ENCODE measurements around the gene TRAF3IP3.
"Not testable (repeated sequence)": the region's sequence is repeated elsewhere in the genome, so short reads cannot be mapped to it uniquely, and the experiment has no call there.

Gene TRAF3IP3

DNA sequence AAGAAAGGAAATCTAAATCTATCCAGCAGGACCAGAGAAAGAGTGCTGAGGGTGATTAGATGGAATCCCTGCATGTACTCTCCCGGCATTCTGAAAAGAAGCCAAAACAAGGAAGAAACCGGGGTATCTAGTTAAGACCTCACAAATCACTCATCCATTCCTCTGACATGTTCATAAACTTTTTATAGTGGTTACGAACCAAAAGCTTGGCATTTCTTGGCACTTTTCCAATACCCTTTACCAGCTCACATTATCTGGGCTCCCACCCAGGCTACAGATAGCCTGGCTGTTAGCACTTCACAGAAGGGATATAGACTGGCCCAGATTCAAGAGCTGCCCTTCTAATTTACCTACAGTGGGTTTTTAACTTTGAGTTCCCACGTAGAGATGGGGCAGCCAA lies 30.3 kb downstream of the TRAF3IP3 start:
- Histone ChIP-seq H3K9me3 (ENCODE audit: control insufficient read depth, low read length) (no peaks in the 10 kb centered on the region), H3K4me1 (ENCODE audit: control insufficient read depth, insufficient read depth, low read length) (peaks cover 25% of the 10 kb centered on the region), H3K36me3 (ENCODE audit: control insufficient read depth, insufficient read depth, low read length, severe bottlenecking) (no peaks in the 10 kb centered on the region), H3K27me3 (replicated peaks; ENCODE audit: control insufficient read depth, insufficient read depth, low read length) (peaks cover 31% of the 10 kb centered on the region), H3K4me3 (ENCODE audit: low read length) (no peak overlapping the region), H3K9ac (ENCODE audit: low read length) (no peak overlapping the region)
- DNase-seq (ENCODE audit: low read depth): no peak

DNA sequence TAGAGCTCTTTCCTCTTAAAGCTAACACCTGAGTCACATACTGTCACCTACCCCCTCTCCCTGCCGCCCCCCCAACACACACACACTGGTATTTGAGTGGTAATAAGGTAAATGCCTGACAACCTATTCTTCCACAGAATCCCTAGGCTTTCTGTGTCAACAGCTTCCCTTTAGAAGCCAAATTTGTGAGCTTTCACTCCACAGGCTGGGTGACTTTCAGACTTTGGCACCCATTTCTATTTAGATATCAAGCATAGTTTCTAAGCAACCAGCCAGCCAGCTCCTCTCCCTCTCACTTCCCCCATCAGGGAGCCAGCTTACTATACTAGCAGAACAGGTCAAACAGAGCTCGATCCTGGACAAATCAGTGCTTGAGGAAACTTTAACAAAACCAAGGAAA lies 31.7 kb downstream of the TRAF3IP3 start:
- Histone ChIP-seq H3K4me3 (ENCODE audit: low read length) (no peak overlapping the region), H3K9ac (ENCODE audit: low read length) (no peak overlapping the region), H3K9me3 (ENCODE audit: control insufficient read depth, low read length) (no peaks in the 10 kb centered on the region), H3K4me1 (ENCODE audit: control insufficient read depth, insufficient read depth, low read length) (peaks cover 25% of the 10 kb centered on the region), H3K36me3 (ENCODE audit: control insufficient read depth, insufficient read depth, low read length, severe bottlenecking) (no peaks in the 10 kb centered on the region), H3K27me3 (replicated peaks; ENCODE audit: control insufficient read depth, insufficient read depth, low read length) (peaks cover 43% of the 10 kb centered on the region)
- no peak for DNase-seq (ENCODE audit: low read depth)

DNA sequence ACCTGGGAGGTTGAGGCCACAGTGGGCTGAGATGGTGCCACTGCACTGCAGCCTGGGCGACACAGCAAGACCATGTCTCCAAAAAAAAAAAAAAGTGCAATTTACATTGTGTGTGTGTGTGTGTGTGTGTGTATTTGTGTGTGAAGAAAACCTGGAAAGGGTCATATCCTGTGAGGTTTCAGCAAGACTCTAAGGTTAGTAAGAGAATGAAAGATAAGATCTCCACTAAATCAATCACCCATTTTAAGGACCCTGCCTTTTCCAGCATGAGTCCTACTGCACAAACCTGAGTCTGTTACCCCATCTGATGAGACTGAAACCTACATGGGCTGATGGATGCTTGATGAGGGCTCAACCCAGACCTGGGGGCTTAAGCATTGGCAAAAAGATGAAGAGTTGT lies 33.4 kb downstream of the TRAF3IP3 start:
- Histone ChIP-seq H3K9me3 (ENCODE audit: control insufficient read depth, low read length) (no peaks in the 10 kb centered on the region), H3K27me3 (replicated peaks; ENCODE audit: control insufficient read depth, insufficient read depth, low read length) (peaks cover 43% of the 10 kb centered on the region), H3K9ac (ENCODE audit: low read length) (no peak overlapping the region), H3K4me1 (ENCODE audit: control insufficient read depth, insufficient read depth, low read length) (peaks cover 15% of the 10 kb centered on the region), H3K4me3 (ENCODE audit: low read length) (no peak overlapping the region), H3K36me3 (ENCODE audit: control insufficient read depth, insufficient read depth, low read length, severe bottlenecking) (no peaks in the 10 kb centered on the region)
- DNase-seq (ENCODE audit: low read depth): no peak

GRCh38 chr1:209790286-209791193 lies 34.7 kb downstream of the TRAF3IP3 start:
- H3K4me1 ChIP-seq (ENCODE audit: control insufficient read depth, insufficient read depth, low read length): peaks cover 11% of the 10 kb centered on the region
- no peaks in the 10 kb centered on the region for H3K9me3 ChIP-seq (ENCODE audit: control insufficient read depth, low read length)
- no peak overlapping the region for H3K9ac ChIP-seq (ENCODE audit: low read length)
- no peak for DNase-seq (ENCODE audit: low read depth)
- H3K36me3 ChIP-seq (ENCODE audit: control insufficient read depth, insufficient read depth, low read length, severe bottlenecking): no peaks in the 10 kb centered on the region
- peaks cover 43% of the 10 kb centered on the region for H3K27me3 ChIP-seq (replicated peaks; ENCODE audit: control insufficient read depth, insufficient read depth, low read length)
- H3K4me3 ChIP-seq (ENCODE audit: low read length): no peak overlapping the region

DNA sequence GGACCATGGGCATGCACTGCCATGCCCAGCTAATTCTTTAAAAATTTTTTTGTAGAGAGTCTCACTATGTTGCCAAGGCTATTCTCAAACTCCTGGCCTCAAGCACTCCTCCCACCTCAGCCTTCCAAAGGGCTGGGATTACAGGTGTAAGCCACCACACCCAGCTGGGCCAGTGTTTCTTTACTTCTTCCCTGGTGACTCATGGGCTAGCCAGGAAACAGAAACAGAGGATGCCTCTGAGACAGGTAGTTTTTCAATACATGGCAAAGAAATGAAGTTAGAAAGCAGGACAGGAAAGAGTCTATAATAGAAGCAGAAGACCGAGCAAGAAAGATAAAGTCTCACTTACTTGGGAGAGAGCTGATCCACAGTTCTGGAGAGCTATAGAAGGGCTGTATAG lies 36.1 kb downstream of the TRAF3IP3 start:
- Histone ChIP-seq H3K4me1 (ENCODE audit: control insufficient read depth, insufficient read depth, low read length) (peaks cover 6% of the 10 kb centered on the region), H3K27me3 (replicated peaks; ENCODE audit: control insufficient read depth, insufficient read depth, low read length) (peaks cover 43% of the 10 kb centered on the region)
- DNase-seq (ENCODE audit: low read depth): no peak

DNA sequence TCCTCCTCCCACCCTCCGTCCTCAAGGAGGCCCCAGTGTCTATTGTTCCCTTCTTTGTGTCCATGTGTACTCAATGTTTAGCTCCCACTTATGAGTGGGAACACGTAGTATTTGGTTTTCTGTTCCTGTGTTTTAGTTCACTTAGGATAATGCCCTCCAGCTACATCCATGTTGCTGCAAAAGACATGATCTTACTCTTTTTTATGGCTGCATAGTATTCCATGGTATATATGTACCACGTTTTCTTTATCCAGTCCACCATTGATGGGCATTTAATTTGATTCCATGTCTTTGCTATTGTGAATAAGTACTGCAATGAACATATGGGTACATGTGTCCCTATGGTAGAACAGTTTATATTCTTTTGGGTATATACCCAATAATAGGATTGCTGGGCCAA lies 37.9 kb downstream of the TRAF3IP3 start:
- not testable (repeated sequence) for DNase-seq (ENCODE audit: low read depth); H3K4me3 ChIP-seq (ENCODE audit: low read length); H3K4me1 ChIP-seq (ENCODE audit: control insufficient read depth, insufficient read depth, low read length)

More for the DNA sequence above, 36.1 kb downstream of the TRAF3IP3 start:
- Histone ChIP-seq H3K9ac (ENCODE audit: low read length) (no peak overlapping the region), H3K36me3 (ENCODE audit: control insufficient read depth, insufficient read depth, low read length, severe bottlenecking) (no peaks in the 10 kb centered on the region), H3K9me3 (ENCODE audit: control insufficient read depth, low read length) (no peaks in the 10 kb centered on the region), H3K4me3 (ENCODE audit: low read length) (no peak overlapping the region)

GRCh38 chr1:209797978-209798639 lies 42.3 kb downstream of the TRAF3IP3 start:
- Histone ChIP-seq H3K9ac (ENCODE audit: low read length) (no peak overlapping the region), H3K27me3 (replicated peaks; ENCODE audit: control insufficient read depth, insufficient read depth, low read length) (no peaks in the 10 kb centered on the region), H3K4me3 (ENCODE audit: low read length) (no peak overlapping the region), H3K9me3 (ENCODE audit: control insufficient read depth, low read length) (no peaks in the 10 kb centered on the region), H3K36me3 (ENCODE audit: control insufficient read depth, insufficient read depth, low read length, severe bottlenecking) (no peaks in the 10 kb centered on the region), H3K4me1 (ENCODE audit: control insufficient read depth, insufficient read depth, low read length) (peaks cover 10% of the 10 kb centered on the region)
- peak; percentile 33 for DNase-seq (ENCODE audit: low read depth)

More for the DNA sequence above, 37.9 kb downstream of the TRAF3IP3 start:
- H3K9ac ChIP-seq (ENCODE audit: low read length); H3K36me3 ChIP-seq (ENCODE audit: control insufficient read depth, insufficient read depth, low read length, severe bottlenecking); H3K9me3 ChIP-seq (ENCODE audit: control insufficient read depth, low read length): not testable (repeated sequence)
- H3K27me3 ChIP-seq (replicated peaks; ENCODE audit: control insufficient read depth, insufficient read depth, low read length): peaks cover 31% of the 10 kb centered on the region

- no peak overlapping the region for H3K4me3 ChIP-seq (ENCODE audit: low read length)
- H3K36me3 ChIP-seq (ENCODE audit: control insufficient read depth, insufficient read depth, low read length, severe bottlenecking): no peaks in the 10 kb centered on the region
- DNase-seq (ENCODE audit: low read depth): peak; percentile 34
- no peaks in the 10 kb centered on the region for H3K9me3 ChIP-seq (ENCODE audit: control insufficient read depth, low read length)
- H3K27me3 ChIP-seq (replicated peaks; ENCODE audit: control insufficient read depth, insufficient read depth, low read length): no peaks in the 10 kb centered on the region
- no peak overlapping the region for H3K9ac ChIP-seq (ENCODE audit: low read length)
- H3K4me1 ChIP-seq (ENCODE audit: control insufficient read depth, insufficient read depth, low read length): peaks cover 15% of the 10 kb centered on the region
These were observed 45.4 kb downstream of the TRAF3IP3 start for GRCh38 chr1:209800984-209801834.

- Histone ChIP-seq H3K4me1 (ENCODE audit: control insufficient read depth, insufficient read depth, low read length) (peaks cover 19% of the 10 kb centered on the region), H3K4me3 (ENCODE audit: low read length) (no peak overlapping the region), H3K36me3 (ENCODE audit: control insufficient read depth, insufficient read depth, low read length, severe bottlenecking) (no peaks in the 10 kb centered on the region), H3K9me3 (ENCODE audit: control insufficient read depth, low read length) (no peaks in the 10 kb centered on the region), H3K27me3 (replicated peaks; ENCODE audit: control insufficient read depth, insufficient read depth, low read length) (no peaks in the 10 kb centered on the region), H3K9ac (ENCODE audit: low read length) (no peak overlapping the region)
- DNase-seq (ENCODE audit: low read depth): no peak
These were observed 46.4 kb downstream of the TRAF3IP3 start for GRCh38 chr1:209802117-209802779.

- Histone ChIP-seq H3K4me1 (ENCODE audit: control insufficient read depth, insufficient read depth, low read length) (peaks cover 24% of the 10 kb centered on the region), H3K9me3 (ENCODE audit: control insufficient read depth, low read length) (no peaks in the 10 kb centered on the region), H3K4me3 (ENCODE audit: low read length) (no peak overlapping the region), H3K27me3 (replicated peaks; ENCODE audit: control insufficient read depth, insufficient read depth, low read length) (no peaks in the 10 kb centered on the region), H3K9ac (ENCODE audit: low read length) (no peak overlapping the region), H3K36me3 (ENCODE audit: control insufficient read depth, insufficient read depth, low read length, severe bottlenecking) (no peaks in the 10 kb centered on the region)
- DNase-seq (ENCODE audit: low read depth): no peak
These were observed 46.9 kb downstream of the TRAF3IP3 start for GRCh38 chr1:209802780-209803152.
